MCF 10A (cell line): ENCODE results near the gene SLC35E3. TPM values are rescaled to one million over a fixed set of nuclear protein-coding genes. Genes with fewer than 3 reads are reported as not detected.

ENCODE experiments used
- BruUV-seq: library from RNA; stranded (reverse); fragments of 400-500 nt; replicated peaks from 2 replicates; lab custom pipeline; 2021; lab: Mats Ljungman, UMichigan
- CTCF ChIA-PET: fragments of 300-600 bp; sonication (Branson Sonifier 250); formaldehyde crosslinking; extraction: SDS; loops from one replicate; lab custom pipeline; 2021; ENCODE audit warnings: antibody characterized with exemption, inconsistent platforms; lab: Yijun Ruan, JAX
- POLR2A ChIA-PET: fragments of 300-600, 350-650 bp; sonication (Branson Sonifier 250); formaldehyde crosslinking; extraction: SDS; loops from one replicate; lab custom pipeline; 2020; ENCODE audit warnings: antibody characterized with exemption, inconsistent platforms; lab: Yijun Ruan, JAX
- DNase-seq: peaks from one replicate; pipeline ENCODE4 v3.0.0-alpha.2; 2018; ENCODE audit not compliant: unreplicated experiment
- H3K27ac Mint-ChIP-seq: one replicate; pipeline ENCODE4 v1.8.0; 2022; ENCODE audit warnings: mild to moderate bottlenecking, low read depth, mixed read lengths; ENCODE audit not compliant: unreplicated experiment
- H3K27me3 Mint-ChIP-seq: one replicate; pipeline ENCODE4 v1.8.0; 2022; ENCODE audit warnings: mixed read lengths; ENCODE audit not compliant: insufficient read depth, unreplicated experiment
- H3K36me3 Mint-ChIP-seq: one replicate; pipeline ENCODE4 v1.8.0; 2022; ENCODE audit warnings: mild to moderate bottlenecking, moderate library complexity, mixed read lengths; ENCODE audit not compliant: insufficient read depth, unreplicated experiment
- H3K4me1 Mint-ChIP-seq: one replicate; pipeline ENCODE4 v1.8.0; 2022; ENCODE audit warnings: mixed read lengths; ENCODE audit not compliant: insufficient read depth, unreplicated experiment
- H3K4me3 Mint-ChIP-seq: one replicate; pipeline ENCODE4 v1.8.0; 2022; ENCODE audit warnings: mild to moderate bottlenecking, moderate library complexity, mixed read lengths; ENCODE audit not compliant: unreplicated experiment
- H3K9me3 Mint-ChIP-seq: one replicate; pipeline ENCODE4 v1.8.0; 2022; ENCODE audit warnings: mixed read lengths; ENCODE audit not compliant: unreplicated experiment
- CTCF ChIP-seq: fragments of 200-600 bp; IDR thresholded peaks from one replicate; pipeline ENCODE4 v1.8.0; 2022; ENCODE audit warnings: antibody characterized with exemption, mild to moderate bottlenecking; ENCODE audit not compliant: unreplicated experiment
- intact Hi-C: fragments of 100-400 bp; cut with micrococcal nuclease; formaldehyde crosslinking; loops from 2 replicates; pipeline ENCODE4 v1.14.1; 2022
- total RNA-seq: library from RNA; stranded (reverse); gene quantifications from 2 replicates; pipeline ENCODE4 v1.2.3, GENCODE V29; 2022

SLC35E3 gene
- total RNA-seq, 1 experiment from 2014 or later, result 7.6 TPM

GRCh38 chr12:68823696-68824095 is 77.7 kb downstream of the SLC35E3 start:
- POLR2A ChIA-PET, result interaction anchor here (0.9 to 3.0 kb wide), 3 partner anchors 10 to 15 kb away, joined by 6 to 23 read pairs (median 8); no protein-coding TSS in a partner anchor
- no TSS peak for BruUV-seq
- Mint-ChIP-seq H3K4me1 (peaks cover 19% of the 10 kb centered on the region), H3K27ac (peak overlapping the region; percentile 57), H3K27me3 (no peaks in the 10 kb centered on the region), H3K36me3 (peaks cover 100% of the 10 kb centered on the region), H3K9me3 (no peaks in the 10 kb centered on the region), H3K4me3 (no peak overlapping the region)
- no peak for TF ChIP-seq CTCF
- CTCF ChIA-PET, result no interaction called here
- intact Hi-C loops, result loop anchor here (5.0 kb wide), 1 partner anchor 76 kb away; the partner anchor contains the start of gene SLC35E3
- DNase-seq, result no peak

GRCh38 chr12:68824131-68824530 is 78.2 kb downstream of the SLC35E3 start:
- POLR2A ChIA-PET, result interaction anchor here (1.3 to 3.0 kb wide), 3 partner anchors 11 to 77 kb away, joined by 3 to 23 read pairs (median 8); no protein-coding TSS in a partner anchor
- BruUV-seq, result no TSS peak

GRCh38 chr12:68824597-68825250 is 78.7 kb downstream of the SLC35E3 start:
- peaks cover 100% of the 10 kb centered on the region for H3K36me3 Mint-ChIP-seq
- ChIA-PET POLR2A (interaction anchor here (1.3 to 3.0 kb wide), 3 partner anchors 11 to 78 kb away, joined by 3 to 23 read pairs (median 8); no protein-coding TSS in a partner anchor), CTCF (interaction anchor here (0.9 kb wide), 1 partner anchor 10 kb away, joined by 5 read pairs; no protein-coding TSS in a partner anchor)
- H3K9me3 Mint-ChIP-seq, result no peaks in the 10 kb centered on the region
- no peak overlapping the region for H3K4me3 Mint-ChIP-seq
- H3K27ac Mint-ChIP-seq, result no peak overlapping the region
- no peak for DNase-seq
- H3K27me3 Mint-ChIP-seq, result no peaks in the 10 kb centered on the region
- H3K4me1 Mint-ChIP-seq, result peaks cover 19% of the 10 kb centered on the region
- no peak for TF ChIP-seq CTCF
- BruUV-seq, result no TSS peak
- intact Hi-C loops, result loop anchor here (5.0 kb wide), 1 partner anchor 77 kb away; the partner anchor contains the start of gene SLC35E3

More at GRCh38 chr12:68824131-68824530, 78.2 kb downstream of the SLC35E3 start:
- CTCF ChIA-PET, result interaction anchor here (0.9 kb wide), 1 partner anchor 10 kb away, joined by 5 read pairs; no protein-coding TSS in a partner anchor
- TF ChIP-seq CTCF, result no peak
- Mint-ChIP-seq H3K4me1 (peaks cover 19% of the 10 kb centered on the region), H3K27ac (peak overlapping the region; percentile 57), H3K36me3 (peaks cover 100% of the 10 kb centered on the region), H3K4me3 (no peak overlapping the region), H3K9me3 (no peaks in the 10 kb centered on the region), H3K27me3 (no peaks in the 10 kb centered on the region)
- no peak for DNase-seq
- intact Hi-C loops, result loop anchor here (5.0 kb wide), 1 partner anchor 77 kb away; the partner anchor contains the start of gene SLC35E3

GRCh38 chr12:68825569-68826217 is 79.7 kb downstream of the SLC35E3 start:
- no peak overlapping the region for H3K4me3 Mint-ChIP-seq
- H3K36me3 Mint-ChIP-seq, result peaks cover 100% of the 10 kb centered on the region
- H3K27me3 Mint-ChIP-seq, result no peaks in the 10 kb centered on the region
- H3K4me1 Mint-ChIP-seq, result peaks cover 24% of the 10 kb centered on the region
- TF ChIP-seq CTCF, result no peak
- no peak overlapping the region for H3K27ac Mint-ChIP-seq
- DNase-seq, result no peak
- BruUV-seq, result no TSS peak
- H3K9me3 Mint-ChIP-seq, result no peaks in the 10 kb centered on the region
- ChIA-PET CTCF (interaction anchor here (1.1 kb wide), 1 partner anchor 14 kb away, joined by 4 read pairs; no protein-coding TSS in a partner anchor), POLR2A (interaction anchor here (0.7 to 3.0 kb wide), 3 partner anchors 8 to 19 kb away, joined by 3 to 23 read pairs (median 4); no protein-coding TSS in a partner anchor)
- intact Hi-C loops, result no loop called here
